B cell (primary cell): Measurements from ENCODE around the gene NAV2. TPM values are rescaled to one million over a fixed set of nuclear protein-coding genes. Genes with fewer than 3 reads are reported as not detected.

Source experiments
- ATAC-seq: fragments of 200-7000 bp; cut with Tn5 transposase; one replicate; pipeline ENCODE4 v1.10.0; 2021; ENCODE audit warnings: low read depth, mild to moderate bottlenecking, moderate number of reproducible peaks, moderate library complexity
- CTCF ChIA-PET: fragments of 350-600 bp; sonication (Branson Sonifier 250); formaldehyde crosslinking; loops from one replicate; lab custom pipeline; 2021; ENCODE audit warnings: antibody characterized with exemption, inconsistent platforms; lab: Charles Lee
- POLR2A ChIA-PET: fragments of 350-600 bp; sonication (Branson Sonifier 250); formaldehyde crosslinking; loops from one replicate; lab custom pipeline; 2021; ENCODE audit warnings: antibody characterized with exemption; lab: Charles Lee
- DNase-seq: peaks from one replicate; pipeline ENCODE4 v3.0.0; 2013
- H2AFZ ChIP-seq: 2 replicates; pipeline ENCODE4 v1.6.1; 2012; ENCODE audit warnings: mild to moderate bottlenecking, low read depth, low read length; ENCODE audit not compliant: insufficient read depth, poor library complexity, severe bottlenecking
- H3K27ac ChIP-seq, 2 donors: 1 replicate in 1 of 2; 2 replicates in 1 of 2; pipeline ENCODE4 v1.5.1; 2012 to 2013; ENCODE audit warnings: low read length in 2 of 2, mild to moderate bottlenecking in 2 of 2, moderate library complexity in 1 of 2
- H3K27me3 ChIP-seq, 4 experiments: fragments of 200-600 bp in 1 of 4; sonication (generic) in 1 of 4; replicated peaks in 1 of 4; 1 replicate in 2 of 4; 2 replicates in 2 of 4; pipeline versions ENCODE4 v1.6.1 to v1.7.0; 2013 to 2016; ENCODE audit warnings: low read length in 3 of 4, mild to moderate bottlenecking in 2 of 4, mixed read lengths in 1 of 4, moderate library complexity in 1 of 4; ENCODE audit not compliant: insufficient read depth in 4 of 4, control insufficient read depth in 3 of 4; ENCODE audit errors: control extremely low read depth in 1 of 4
- H3K36me3 ChIP-seq, 2 experiments: replicated peaks in 1 of 2; 1 replicate in 1 of 2; 2 replicates in 1 of 2; pipeline versions ENCODE4 v1.6.1 to v1.7.1; 2013; ENCODE audit warnings: low read length in 1 of 2; ENCODE audit not compliant: insufficient read depth in 2 of 2, control insufficient read depth in 1 of 2; ENCODE audit errors: control extremely low read depth in 1 of 2, extremely low read depth in 1 of 2
- H3K4me1 ChIP-seq, 2 donors: fragments of 200-600 bp in 1 of 2; sonication (generic) in 1 of 2; 1 replicate in 1 of 2; 2 replicates in 1 of 2; pipeline versions ENCODE4 v1.5.1 to v1.6.1; 2013 to 2017; ENCODE audit warnings: low read length in 2 of 2; ENCODE audit not compliant: control insufficient read depth in 2 of 2, insufficient read depth in 2 of 2
- H3K4me2 ChIP-seq: replicated peaks from 2 replicates; pipeline ENCODE3; 2012; ENCODE audit warnings: mild to moderate bottlenecking, low read depth, low read length; ENCODE audit not compliant: poor library complexity, severe bottlenecking
- H3K4me3 ChIP-seq, 5 experiments: fragments of 200-600 bp in 1 of 5; sonication (generic) in 1 of 5; 1 replicate in 3 of 5; 2 replicates in 2 of 5; pipeline versions ENCODE4 v1.5.1 to v1.7.0; 2011 to 2016; ENCODE audit warnings: low read length in 4 of 5, mild to moderate bottlenecking in 4 of 5, low read depth in 2 of 5, control low read depth in 1 of 5, moderate library complexity in 1 of 5; ENCODE audit not compliant: insufficient read depth in 1 of 5; ENCODE audit errors: control extremely low read depth in 1 of 5, extremely low read depth in 1 of 5
- H3K79me2 ChIP-seq: fragments of 200-600 bp; sonication (generic); one replicate; pipeline ENCODE4 v1.6.0; 2016; ENCODE audit warnings: low read length; ENCODE audit not compliant: control insufficient read depth, insufficient read depth
- H3K9ac ChIP-seq: fragments of 200-600 bp; sonication (generic); 2 replicates; pipeline ENCODE4 v1.6.1; 2017; ENCODE audit warnings: mild to moderate bottlenecking, low read length, moderate library complexity
- H3K9me3 ChIP-seq, 3 donors: one replicate each; pipeline versions ENCODE4 v1.6.1 to v1.7.1; 2013; ENCODE audit warnings: low read length in 2 of 3; ENCODE audit not compliant: control insufficient read depth in 2 of 3, insufficient read depth in 1 of 3; ENCODE audit errors: control extremely low read depth in 1 of 3
- H4K20me1 ChIP-seq: 2 replicates; pipeline ENCODE4 v1.6.0; 2012; ENCODE audit warnings: mild to moderate bottlenecking, low read length; ENCODE audit not compliant: insufficient read depth, control insufficient read depth, poor library complexity, severe bottlenecking
- H3K27ac Mint-ChIP-seq: one replicate; pipeline ENCODE4 v1.8.0; 2021; ENCODE audit warnings: mixed read lengths
- H3K27me3 Mint-ChIP-seq: one replicate; pipeline ENCODE4 v1.8.0; 2021; ENCODE audit warnings: mixed read lengths
- H3K4me1 Mint-ChIP-seq: one replicate; pipeline ENCODE4 v1.8.0; 2021; ENCODE audit warnings: mixed read lengths
- H3K4me3 Mint-ChIP-seq: one replicate; pipeline ENCODE4 v1.8.0; 2021; ENCODE audit warnings: mixed read lengths
- H3K9me3 Mint-ChIP-seq: one replicate; pipeline ENCODE4 v1.8.0; 2022; ENCODE audit warnings: mixed read lengths; ENCODE audit not compliant: insufficient read depth
- CTCF ChIP-seq: fragments of 200-600 bp; IDR thresholded peaks from one replicate; pipeline ENCODE4 v1.8.0; 2022; ENCODE audit warnings: antibody characterized with exemption, mild to moderate bottlenecking
- EZH2 ChIP-seq: IDR thresholded peaks from 2 replicates; pipeline ENCODE4 v1.6.1; 2012; ENCODE audit warnings: borderline replicate concordance, low read depth, mild to moderate bottlenecking, moderate library complexity, low read length; ENCODE audit not compliant: insufficient read depth, poor library complexity, severe bottlenecking
- WGBS: methylation state at CpG from one replicate; pipeline ENCODE4 v1.1.5; 2013; ENCODE audit warnings: missing lambda C conversion rate; ENCODE audit not compliant: insufficient coverage; 5-methylcytosine and 5-hydroxymethylcytosine counted together
- intact Hi-C: fragments of 100-400 bp; cut with micrococcal nuclease; formaldehyde crosslinking; loops from one replicate; pipeline ENCODE4 v1.10.0; 2022
- polyA plus RNA-seq: library from polyadenylated mRNA; depleted of rRNA; stranded (reverse); fragments of >200 nt; gene quantifications from 2 replicates; pipeline ENCODE4 v1.2.3, GENCODE V29; 2012
- total RNA-seq, 2 donors: library from RNA; stranded (reverse); fragments of 120-200 nt in 1 of 2; gene quantifications; 1 replicate in 1 of 2; 2 replicates in 1 of 2; pipeline versions ENCODE4 v1.2.3 to v1.2.4, GENCODE V29; 2013 to 2022

The NAV2 gene
- total and polyA plus RNA-seq, 2 donors (not counting 1 experiment from before 2014, with no cell fraction given) = 0.82 to 22.2 TPM

GRCh38 chr11:19936461-19936860, 223.8 kb downstream of the NAV2 start:
- Histone ChIP-seq H3K4me2 (no peak overlapping the region), H3K36me3 (no peaks in the 10 kb centered on the region), H4K20me1 (no peaks in the 10 kb centered on the region), H2AFZ (no peak overlapping the region), H3K27me3 (peaks cover 0 to 2% (median 0%) of the 10 kb centered on the region in 4 experiments), H3K9ac (no peak overlapping the region), H3K79me2 (no peaks in the 10 kb centered on the region), H3K27ac (no peak overlapping the region), H3K4me1 (no peaks in the 10 kb centered on the region), H3K4me3 (no peak overlapping the region), H3K9me3 (no peaks in the 10 kb centered on the region)
- peaks cover 29% of the 10 kb centered on the region for H3K27me3 Mint-ChIP-seq
- ChIA-PET CTCF (interaction anchor here (0.9 kb wide), 1 partner anchor 16 kb away, joined by 3 read pairs; no protein-coding TSS in a partner anchor), POLR2A (no interaction called here)
- H3K9me3 Mint-ChIP-seq = no peaks in the 10 kb centered on the region
- no peak overlapping the region for H3K27ac Mint-ChIP-seq
- H3K4me1 Mint-ChIP-seq = peaks cover 11% of the 10 kb centered on the region
- intact Hi-C loops = no loop called here
- DNase-seq = no peak
- no peak overlapping the region for H3K4me3 Mint-ChIP-seq
- TF ChIP-seq EZH2 (no peak), CTCF (no peak)
- WGBS = 90% methylated on average over 7 of the region's 9 CpGs
- ATAC-seq = no peak

GRCh38 chr11:19938169-19938856, 225.7 kb downstream of the NAV2 start:
- intact Hi-C loops = no loop called here
- no peaks in the 10 kb centered on the region for H3K79me2 ChIP-seq
- no peaks in the 10 kb centered on the region for H4K20me1 ChIP-seq
- 60% methylated on average over 7 of the region's 10 CpGs for WGBS
- H3K36me3 ChIP-seq = no peaks in the 10 kb centered on the region
- no peak overlapping the region for H3K4me3 Mint-ChIP-seq
- peaks cover 11% of the 10 kb centered on the region for H3K4me1 Mint-ChIP-seq
- H3K4me2 ChIP-seq = no peak overlapping the region
- H3K27ac ChIP-seq = no peak overlapping the region
- ChIA-PET POLR2A (no interaction called here), CTCF (interaction anchor here (1.7 to 2.0 kb wide), 3 partner anchors 11 to 194 kb away, joined by 4 to 12 read pairs (median 8); no protein-coding TSS in a partner anchor)
- TF ChIP-seq CTCF (peak; percentile 75), EZH2 (no peak)
- DNase-seq = peak; percentile 42
- H3K9me3 ChIP-seq = no peaks in the 10 kb centered on the region
- no peaks in the 10 kb centered on the region for H3K9me3 Mint-ChIP-seq
- ATAC-seq = no peak
- peaks cover 38% of the 10 kb centered on the region for H3K27me3 Mint-ChIP-seq
- peaks cover 0 to 2% (median 0%) of the 10 kb centered on the region in 4 experiments for H3K27me3 ChIP-seq
- no peak overlapping the region for H3K27ac Mint-ChIP-seq
- H3K4me3 ChIP-seq = no peak overlapping the region
- no peak overlapping the region for H2AFZ ChIP-seq
- no peak overlapping the region for H3K9ac ChIP-seq
- no peaks in the 10 kb centered on the region for H3K4me1 ChIP-seq
